ENCODE data around the gene TNRC6B.

GRCh38 chr22:40330615-40331014 is 152.9 kb downstream of the TNRC6B start:
- no peak for TF ChIP-seq SRF (IDR thresholded peaks at IDR 0.05; ENCODE audit: low read depth, low read length)
- TF ChIP-seq, protein P1, sequence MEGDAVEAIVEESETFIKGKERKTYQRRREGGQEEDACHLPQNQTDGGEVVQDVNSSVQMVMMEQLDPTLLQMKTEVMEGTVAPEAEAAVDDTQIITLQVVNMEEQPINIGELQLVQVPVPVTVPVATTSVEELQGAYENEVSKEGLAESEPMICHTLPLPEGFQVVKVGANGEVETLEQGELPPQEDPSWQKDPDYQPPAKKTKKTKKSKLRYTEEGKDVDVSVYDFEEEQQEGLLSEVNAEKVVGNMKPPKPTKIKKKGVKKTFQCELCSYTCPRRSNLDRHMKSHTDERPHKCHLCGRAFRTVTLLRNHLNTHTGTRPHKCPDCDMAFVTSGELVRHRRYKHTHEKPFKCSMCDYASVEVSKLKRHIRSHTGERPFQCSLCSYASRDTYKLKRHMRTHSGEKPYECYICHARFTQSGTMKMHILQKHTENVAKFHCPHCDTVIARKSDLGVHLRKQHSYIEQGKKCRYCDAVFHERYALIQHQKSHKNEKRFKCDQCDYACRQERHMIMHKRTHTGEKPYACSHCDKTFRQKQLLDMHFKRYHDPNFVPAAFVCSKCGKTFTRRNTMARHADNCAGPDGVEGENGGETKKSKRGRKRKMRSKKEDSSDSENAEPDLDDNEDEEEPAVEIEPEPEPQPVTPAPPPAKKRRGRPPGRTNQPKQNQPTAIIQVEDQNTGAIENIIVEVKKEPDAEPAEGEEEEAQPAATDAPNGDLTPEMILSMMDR (CRISPR knock-in tag; IDR thresholded peaks at IDR 0.05) = no peak
- no peak for TF ChIP-seq TCF7 (IDR thresholded peaks at IDR 0.05; ENCODE audit: low read depth)
- no peak for TF ChIP-seq REST (IDR thresholded peaks at IDR 0.05; ENCODE audit: borderline replicate concordance in 1 of 2, low read depth in 1 of 2, low read length in 2 of 2)
- no peak for TF ChIP-seq KMT2B (CRISPR knock-in tag; IDR thresholded peaks at IDR 0.05)
- TF ChIP-seq, protein P2, sequence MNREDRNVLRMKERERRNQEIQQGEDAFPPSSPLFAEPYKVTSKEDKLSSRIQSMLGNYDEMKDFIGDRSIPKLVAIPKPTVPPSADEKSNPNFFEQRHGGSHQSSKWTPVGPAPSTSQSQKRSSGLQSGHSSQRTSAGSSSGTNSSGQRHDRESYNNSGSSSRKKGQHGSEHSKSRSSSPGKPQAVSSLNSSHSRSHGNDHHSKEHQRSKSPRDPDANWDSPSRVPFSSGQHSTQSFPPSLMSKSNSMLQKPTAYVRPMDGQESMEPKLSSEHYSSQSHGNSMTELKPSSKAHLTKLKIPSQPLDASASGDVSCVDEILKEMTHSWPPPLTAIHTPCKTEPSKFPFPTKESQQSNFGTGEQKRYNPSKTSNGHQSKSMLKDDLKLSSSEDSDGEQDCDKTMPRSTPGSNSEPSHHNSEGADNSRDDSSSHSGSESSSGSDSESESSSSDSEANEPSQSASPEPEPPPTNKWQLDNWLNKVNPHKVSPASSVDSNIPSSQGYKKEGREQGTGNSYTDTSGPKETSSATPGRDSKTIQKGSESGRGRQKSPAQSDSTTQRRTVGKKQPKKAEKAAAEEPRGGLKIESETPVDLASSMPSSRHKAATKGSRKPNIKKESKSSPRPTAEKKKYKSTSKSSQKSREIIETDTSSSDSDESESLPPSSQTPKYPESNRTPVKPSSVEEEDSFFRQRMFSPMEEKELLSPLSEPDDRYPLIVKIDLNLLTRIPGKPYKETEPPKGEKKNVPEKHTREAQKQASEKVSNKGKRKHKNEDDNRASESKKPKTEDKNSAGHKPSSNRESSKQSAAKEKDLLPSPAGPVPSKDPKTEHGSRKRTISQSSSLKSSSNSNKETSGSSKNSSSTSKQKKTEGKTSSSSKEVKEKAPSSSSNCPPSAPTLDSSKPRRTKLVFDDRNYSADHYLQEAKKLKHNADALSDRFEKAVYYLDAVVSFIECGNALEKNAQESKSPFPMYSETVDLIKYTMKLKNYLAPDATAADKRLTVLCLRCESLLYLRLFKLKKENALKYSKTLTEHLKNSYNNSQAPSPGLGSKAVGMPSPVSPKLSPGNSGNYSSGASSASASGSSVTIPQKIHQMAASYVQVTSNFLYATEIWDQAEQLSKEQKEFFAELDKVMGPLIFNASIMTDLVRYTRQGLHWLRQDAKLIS (CRISPR knock-in tag; IDR thresholded peaks at IDR 0.05) = no peak
- TF ChIP-seq SALL1 (CRISPR knock-in tag; IDR thresholded peaks at IDR 0.05) = no peak
